IPS-20b (cell line): ENCODE data around the gene RASIP1.

Source experiments
- H3K27ac ChIP-seq: one replicate; pipeline ENCODE4 v1.5.1; 2013; ENCODE audit warnings: low read length
- H3K27me3 ChIP-seq: 2 replicates; pipeline ENCODE4 v1.6.1; 2013; ENCODE audit warnings: mild to moderate bottlenecking, low read length, inconsistent platforms; ENCODE audit not compliant: insufficient read depth
- H3K36me3 ChIP-seq: 2 replicates; pipeline ENCODE4 v1.6.1; 2013; ENCODE audit warnings: low read depth, mild to moderate bottlenecking, inconsistent platforms, low read length, moderate library complexity; ENCODE audit not compliant: insufficient read depth
- H3K4me1 ChIP-seq: 2 replicates; pipeline ENCODE4 v1.6.1; 2013; ENCODE audit warnings: mild to moderate bottlenecking, control low read depth, inconsistent platforms, low read length, moderate library complexity; ENCODE audit not compliant: insufficient read depth
- H3K4me3 ChIP-seq: 2 replicates; pipeline ENCODE4 v1.5.1; 2013; ENCODE audit warnings: mild to moderate bottlenecking, low read length, inconsistent platforms
- H3K9ac ChIP-seq: 2 replicates; pipeline ENCODE4 v1.6.1; 2013; ENCODE audit warnings: low read depth, mild to moderate bottlenecking, inconsistent platforms, low read length, moderate library complexity
- H3K9me3 ChIP-seq: 2 replicates; pipeline ENCODE4 v1.6.1; 2013; ENCODE audit warnings: mild to moderate bottlenecking, low read depth, low read length, inconsistent platforms; ENCODE audit not compliant: insufficient read depth

Gene RASIP1

DNA sequence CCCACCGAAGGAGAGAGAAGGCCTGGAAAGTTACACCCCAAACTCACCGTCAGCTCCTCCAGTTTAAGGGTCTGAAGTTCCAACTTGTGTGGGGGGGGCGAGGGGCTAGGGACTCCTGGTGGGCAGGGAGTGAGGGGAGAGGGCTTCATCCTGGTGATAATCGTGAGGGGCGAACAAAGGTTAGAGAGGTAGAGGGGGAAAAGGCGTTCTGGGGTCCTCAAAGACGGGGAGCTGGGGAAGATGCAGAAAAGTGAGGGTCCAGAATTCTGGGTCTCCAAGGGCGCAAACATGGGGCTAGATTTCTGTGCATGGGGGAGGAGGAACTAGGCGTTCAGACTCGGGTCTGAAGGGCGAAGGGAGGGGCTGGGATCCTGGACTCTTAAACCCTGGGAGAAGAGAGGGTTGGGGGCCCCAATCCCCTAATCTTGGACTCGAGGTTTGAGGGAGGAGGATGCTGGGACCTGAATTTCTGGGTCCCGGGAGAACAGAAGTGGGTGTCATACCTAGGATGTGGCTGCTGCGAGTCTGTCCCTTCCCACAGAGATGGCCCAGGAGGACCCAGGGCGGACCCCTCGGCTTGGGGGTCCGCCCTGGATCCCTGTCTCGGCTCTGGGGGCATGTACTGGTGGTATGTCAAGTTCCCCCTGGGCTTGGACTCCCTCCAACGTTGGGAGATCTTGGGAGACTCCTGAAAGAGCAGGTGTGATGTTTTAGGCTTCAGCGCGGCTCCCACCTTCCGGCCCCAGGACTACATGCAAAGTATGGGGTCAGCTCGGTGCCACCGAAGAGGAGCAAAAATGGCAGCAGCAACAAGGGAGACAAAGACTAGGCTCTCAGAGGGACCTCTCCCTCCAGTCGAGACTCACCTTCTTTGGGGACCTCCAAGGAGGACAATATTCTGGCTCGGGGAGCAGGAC, 25.4 kb downstream of the RASIP1 start:
- no peaks in the 10 kb centered on the region for H3K9me3 ChIP-seq
- peak overlapping the region; percentile 81 for H3K4me3 ChIP-seq
- H3K27ac ChIP-seq: peak overlapping the region; percentile 59
- H3K36me3 ChIP-seq: no peaks in the 10 kb centered on the region
- H3K4me1 ChIP-seq: peaks cover 19% of the 10 kb centered on the region; the same call in 1 of the 2 replicates
- H3K27me3 ChIP-seq: no peaks in the 10 kb centered on the region
- H3K9ac ChIP-seq: peak overlapping the region; percentile 80; the same call in 1 of the 2 replicates

GRCh38 chr19:48713864-48714755, 26.3 kb downstream of the RASIP1 start:
- peak overlapping the region; percentile 87 for H3K4me3 ChIP-seq
- H3K9ac ChIP-seq: peak overlapping the region; percentile 80; the same call in 1 of the 2 replicates
- no peaks in the 10 kb centered on the region for H3K27me3 ChIP-seq
- peaks cover 15% of the 10 kb centered on the region; the same call in 1 of the 2 replicates for H3K4me1 ChIP-seq
- H3K27ac ChIP-seq: peak overlapping the region; percentile 59
- no peaks in the 10 kb centered on the region for H3K36me3 ChIP-seq
- no peaks in the 10 kb centered on the region for H3K9me3 ChIP-seq

DNA sequence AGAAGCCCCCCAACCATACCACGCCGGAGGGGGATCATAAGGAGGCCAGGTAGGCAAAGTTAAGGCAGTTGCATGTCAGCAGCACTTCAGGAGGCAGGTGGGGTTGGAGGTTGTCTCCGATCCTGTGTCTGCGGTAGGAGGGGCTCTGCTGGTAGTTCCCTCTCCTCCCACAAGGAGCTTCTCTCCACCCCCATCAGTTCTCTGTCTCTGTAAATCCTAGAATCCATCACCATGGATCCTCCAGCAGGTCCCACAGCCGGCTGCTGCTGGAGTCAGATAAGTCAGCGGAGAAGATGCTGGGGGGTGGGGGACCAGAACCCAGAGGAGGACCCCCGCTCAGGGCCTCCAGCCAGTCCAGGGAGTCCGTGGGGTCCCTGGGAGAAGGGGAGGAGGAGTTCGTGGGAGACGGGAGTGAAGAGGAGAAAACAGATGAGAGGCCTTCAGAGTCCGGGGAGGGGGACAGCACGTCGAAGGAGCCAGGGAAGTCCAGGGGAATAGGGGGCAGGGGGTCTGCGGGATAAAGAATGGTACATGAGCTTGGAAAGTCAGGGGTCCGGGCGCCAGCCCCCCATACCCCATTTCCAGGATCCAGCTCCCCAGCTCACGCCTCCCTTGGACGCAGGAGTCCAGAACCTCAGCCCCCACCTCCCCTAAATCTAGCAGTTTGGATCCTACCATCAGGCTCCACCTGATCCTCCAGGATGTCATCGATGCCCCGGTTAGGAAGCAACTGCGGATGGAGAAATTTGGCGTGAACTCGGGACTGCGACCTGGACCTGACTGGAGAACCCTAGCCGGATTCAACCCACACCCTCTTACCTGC, 27.2 kb downstream of the RASIP1 start:
- Histone ChIP-seq H3K9me3 (no peaks in the 10 kb centered on the region), H3K4me1 (peaks cover 13% of the 10 kb centered on the region; the same call in 1 of the 2 replicates), H3K4me3 (peak overlapping the region; percentile 87), H3K9ac (peak overlapping the region; percentile 63; the same call in 1 of the 2 replicates), H3K27ac (no peak overlapping the region), H3K36me3 (no peaks in the 10 kb centered on the region), H3K27me3 (no peaks in the 10 kb centered on the region)

GRCh38 chr19:48711106-48711662, 29.2 kb downstream of the RASIP1 start:
- peaks cover 7% of the 10 kb centered on the region; the same call in 1 of the 2 replicates for H3K4me1 ChIP-seq
- no peaks in the 10 kb centered on the region for H3K27me3 ChIP-seq
- H3K9me3 ChIP-seq: no peaks in the 10 kb centered on the region
- H3K9ac ChIP-seq: no peak overlapping the region
- no peak overlapping the region for H3K4me3 ChIP-seq
- no peaks in the 10 kb centered on the region for H3K36me3 ChIP-seq
- no peak overlapping the region for H3K27ac ChIP-seq

- Histone ChIP-seq H3K27ac (no peak overlapping the region), H3K36me3 (no peaks in the 10 kb centered on the region), H3K9ac (no peak overlapping the region), H3K4me1 (0 out of 2 replicates have a peak, but pooled peaks cover 3% of the 10 kb centered on the region), H3K9me3 (no peaks in the 10 kb centered on the region), H3K27me3 (no peaks in the 10 kb centered on the region), H3K4me3 (no peak overlapping the region)
These were observed 31.9 kb downstream of the RASIP1 start for GRCh38 chr19:48708471-48708870.

DNA sequence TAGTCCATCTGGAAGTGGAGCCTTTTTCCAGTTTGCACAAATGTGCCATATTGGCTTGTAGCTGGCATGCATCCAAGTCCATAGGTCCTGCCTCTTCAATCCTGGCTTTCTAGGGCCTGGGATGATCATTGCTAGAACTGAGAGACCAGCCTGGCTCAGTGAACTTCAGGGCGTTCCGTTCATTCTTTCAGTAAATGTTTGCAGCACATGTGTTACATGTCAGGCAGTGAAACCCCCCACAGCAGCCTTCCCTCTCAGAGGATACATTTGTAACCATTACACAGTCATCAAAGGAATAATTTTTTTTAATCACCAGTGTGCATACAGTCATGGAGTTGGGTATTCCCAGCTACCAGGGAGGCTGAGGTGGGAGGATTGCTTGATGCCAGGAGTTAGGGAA, 35.0 kb downstream of the RASIP1 start:
- no peak overlapping the region for H3K4me3 ChIP-seq
- no peak overlapping the region for H3K9ac ChIP-seq
- no peaks in the 10 kb centered on the region for H3K4me1 ChIP-seq
- no peaks in the 10 kb centered on the region for H3K36me3 ChIP-seq
- H3K27me3 ChIP-seq: no peaks in the 10 kb centered on the region
- H3K27ac ChIP-seq: no peak overlapping the region
- no peaks in the 10 kb centered on the region for H3K9me3 ChIP-seq

DNA sequence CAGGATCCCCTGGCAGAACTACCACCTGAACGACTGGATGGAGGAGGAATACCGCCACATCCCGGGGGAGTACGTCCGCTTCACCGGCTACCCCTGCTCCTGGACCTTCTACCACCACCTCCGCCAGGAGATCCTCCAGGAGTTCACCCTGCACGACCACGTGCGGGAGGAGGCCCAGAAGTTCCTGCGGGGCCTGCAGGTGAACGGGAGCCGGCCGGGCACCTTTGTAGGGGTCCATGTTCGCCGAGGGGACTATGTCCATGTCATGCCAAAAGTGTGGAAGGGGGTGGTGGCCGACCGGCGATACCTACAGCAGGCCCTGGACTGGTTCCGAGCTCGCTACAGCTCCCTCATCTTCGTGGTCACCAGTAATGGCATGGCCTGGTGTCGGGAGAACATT, 37.1 kb downstream of the RASIP1 start:
- Histone ChIP-seq H3K27ac (no peak overlapping the region), H3K36me3 (no peaks in the 10 kb centered on the region), H3K4me1 (no peaks in the 10 kb centered on the region), H3K4me3 (no peak overlapping the region), H3K27me3 (no peaks in the 10 kb centered on the region), H3K9me3 (no peaks in the 10 kb centered on the region), H3K9ac (no peak overlapping the region)

- Histone ChIP-seq H3K27me3 (peaks cover under 1% of the 10 kb centered on the region; the same call in 1 of the 2 replicates), H3K4me3 (no peak overlapping the region), H3K4me1 (no peaks in the 10 kb centered on the region), H3K9me3 (no peaks in the 10 kb centered on the region), H3K27ac (no peak overlapping the region), H3K36me3 (no peaks in the 10 kb centered on the region), H3K9ac (no peak overlapping the region)
These were observed 37.7 kb downstream of the RASIP1 start for GRCh38 chr19:48702701-48703100.

GRCh38 chr19:48698046-48698445, 42.4 kb downstream of the RASIP1 start:
- H3K27me3 ChIP-seq: peaks cover 18% of the 10 kb centered on the region
- H3K9me3 ChIP-seq: no peaks in the 10 kb centered on the region
- H3K4me1 ChIP-seq: no peaks in the 10 kb centered on the region
- H3K27ac ChIP-seq: no peak overlapping the region
- H3K4me3 ChIP-seq: no peak overlapping the region
- no peak overlapping the region for H3K9ac ChIP-seq
- no peaks in the 10 kb centered on the region for H3K36me3 ChIP-seq

GRCh38 chr19:48696353-48697010, 43.9 kb downstream of the RASIP1 start:
- peak overlapping the region; percentile 93 for H3K4me3 ChIP-seq

More at GRCh38 chr19:48696353-48697010, 43.9 kb downstream of the RASIP1 start:
- Histone ChIP-seq H3K9me3 (no peaks in the 10 kb centered on the region), H3K36me3 (no peaks in the 10 kb centered on the region), H3K4me1 (no peaks in the 10 kb centered on the region), H3K27me3 (peaks cover 18% of the 10 kb centered on the region), H3K27ac (no peak overlapping the region), H3K9ac (peak overlapping the region; percentile 81; the same call in 1 of the 2 replicates)
